SK-N-SH (cell line): ENCODE data around the gene GOLGA6L6. TPM values are rescaled to one million over a fixed set of nuclear protein-coding genes. Genes with fewer than 3 reads are reported as not detected.
"Not testable (repeated sequence)": the region's sequence is repeated elsewhere in the genome, so short reads cannot be mapped to it uniquely, and the experiment has no call there.

Source experiments
- CTCF ChIA-PET: fragments of 300-600, 350-600 bp; formaldehyde crosslinking; extraction: SDS; loops from one replicate; lab custom pipeline; 2021; lab: Yijun Ruan, JAX
- POLR2A ChIA-PET: fragments of 350-600 bp; sonication (Branson Sonifier 250); formaldehyde crosslinking; extraction: SDS; loops from one replicate; lab custom pipeline; 2020; ENCODE audit warnings: antibody characterized with exemption, inconsistent platforms; lab: Yijun Ruan, JAX
- DNase-seq: peaks from one replicate; pipeline ENCODE4 v3.0.0; 2012
- H2AFZ ChIP-seq: fragments of 200-600 bp; sonication (generic); 2 replicates; pipeline ENCODE4 v1.8.1; 2016; ENCODE audit warnings: antibody characterized with exemption, mild to moderate bottlenecking, low read depth
- H3F3A ChIP-seq: fragments of 200-600 bp; sonication (generic); replicated peaks from 2 replicates; pipeline ENCODE3; 2016; ENCODE audit warnings: antibody characterized with exemption, mild to moderate bottlenecking; ENCODE audit not compliant: insufficient read depth
- H3K27ac ChIP-seq, 2 experiments: fragments of 200-500 bp in 1 of 2; fragments of 200-600 bp in 1 of 2; sonication (Bioruptor generic) in 1 of 2; sonication (generic), shearing (Covaris generic) in 1 of 2; 2 replicates each; pipeline versions ENCODE4 v1.5.1 to v1.6.1; 2014 to 2016; ENCODE audit warnings: low read depth in 2 of 2, inconsistent platforms in 1 of 2, low read length in 1 of 2, mild to moderate bottlenecking in 1 of 2, mixed read lengths in 1 of 2
- H3K27me3 ChIP-seq: fragments of 200-600 bp; sonication (generic), shearing (Covaris generic); 2 replicates; pipeline ENCODE4 v1.6.1; 2016; ENCODE audit warnings: mixed run types; ENCODE audit not compliant: insufficient read depth
- H3K36me3 ChIP-seq, 2 experiments: fragments of 200-500 bp in 1 of 2; fragments of 200-600 bp in 1 of 2; sonication (Bioruptor generic) in 1 of 2; sonication (generic) in 1 of 2; replicated peaks in 1 of 2; 2 replicates each; pipeline versions ENCODE3 to v1.5.1; 2014 to 2016; ENCODE audit warnings: low read length in 1 of 2, mild to moderate bottlenecking in 1 of 2; ENCODE audit not compliant: insufficient read depth in 2 of 2, control insufficient read depth in 1 of 2
- H3K4me1 ChIP-seq, 2 experiments: fragments of 200-500 bp in 1 of 2; fragments of 200-600 bp in 1 of 2; sonication (Bioruptor generic) in 1 of 2; sonication (generic), shearing (Covaris generic) in 1 of 2; 2 replicates each; pipeline versions ENCODE4 v1.5.1 to v1.6.1; 2014 to 2016; ENCODE audit warnings: low read depth in 1 of 2, low read length in 1 of 2, mixed run types in 1 of 2; ENCODE audit not compliant: insufficient read depth in 2 of 2, control insufficient read depth in 1 of 2
- H3K4me2 ChIP-seq: fragments of 200-600 bp; sonication (generic), shearing (Covaris generic); 2 replicates; pipeline ENCODE4 v1.6.1; 2017; ENCODE audit warnings: mixed run types
- H3K4me3 ChIP-seq, 2 experiments: fragments of 200-500 bp in 1 of 2; fragments of 200-600 bp in 1 of 2; sonication (Bioruptor generic) in 1 of 2; sonication (generic), shearing (Covaris generic) in 1 of 2; 2 replicates each; pipeline versions ENCODE4 v1.5.1 to v1.8.1; 2014 to 2016; ENCODE audit warnings: low read depth in 2 of 2, inconsistent platforms in 1 of 2, low read length in 1 of 2, mild to moderate bottlenecking in 1 of 2, mixed read lengths in 1 of 2, moderate library complexity in 1 of 2
- H3K79me2 ChIP-seq: fragments of 200-600 bp; sonication (generic); 2 replicates; pipeline ENCODE4 v1.8.1; 2017; ENCODE audit warnings: mild to moderate bottlenecking; ENCODE audit not compliant: insufficient read depth
- H3K9ac ChIP-seq: fragments of 200-600 bp; sonication (generic); 2 replicates; pipeline ENCODE4 v1.6.1; 2017; ENCODE audit warnings: mixed run types
- H3K9me2 ChIP-seq: fragments of 200-600 bp; sonication (generic); 2 replicates; pipeline ENCODE4 v1.6.1; 2017; ENCODE audit warnings: mixed run types
- H3K9me3 ChIP-seq: fragments of 200-600 bp; sonication (generic); 2 replicates; pipeline ENCODE4 v1.6.1; 2017; ENCODE audit warnings: mixed run types, mild to moderate bottlenecking, moderate library complexity
- H4K20me1 ChIP-seq: fragments of 200-600 bp; sonication (generic); 2 replicates; pipeline ENCODE4 v1.6.1; 2017; ENCODE audit warnings: mild to moderate bottlenecking, mixed run types; ENCODE audit not compliant: insufficient read depth
- WGBS: methylation state at CpG from one replicate; pipeline ENCODE4 v1.1.6; 2017; ENCODE audit warnings: low lambda C conversion rate; 5-methylcytosine and 5-hydroxymethylcytosine counted together
- polyA plus RNA-seq, 3 experiments: library from polyadenylated mRNA; depleted of rRNA; stranded (reverse); fragments of >200 nt; gene quantifications; 2 replicates each; pipeline ENCODE4 v1.2.3, GENCODE V29; 2012
- small RNA-seq, 7 experiments: library from RNA; depleted of rRNA; stranded (forward); fragments of <200 nt; gene quantifications; one replicate each; pipeline ENCODE3, GENCODE V24; 2012

Gene GOLGA6L6
- polyA plus RNA-seq, 1 of the 3 experiments (the other 2 are of a cell fraction): not detected

GRCh38 chr15:20497781-20498180, 43.8 kb downstream of the GOLGA6L6 start:
- H3K4me2 ChIP-seq, H3K27ac ChIP-seq, H2AFZ ChIP-seq, H3K9ac ChIP-seq, H3K4me1 ChIP-seq, H3K36me3 ChIP-seq, POLR2A ChIA-PET, DNase-seq, H3K27me3 ChIP-seq, H3K9me3 ChIP-seq, H3K4me3 ChIP-seq, H4K20me1 ChIP-seq, H3K79me2 ChIP-seq, CTCF ChIA-PET, H3K9me2 ChIP-seq, H3F3A ChIP-seq: not testable (repeated sequence)
- no CpG with 5 or more reads among the region's 9 CpGs for WGBS

- CTCF ChIA-PET, H3K4me2 ChIP-seq, H3K9me2 ChIP-seq, H3K4me1 ChIP-seq, H3K27me3 ChIP-seq, H4K20me1 ChIP-seq, H2AFZ ChIP-seq, DNase-seq, H3K9me3 ChIP-seq, POLR2A ChIA-PET, H3K79me2 ChIP-seq, H3K4me3 ChIP-seq, H3K9ac ChIP-seq, H3K27ac ChIP-seq, H3F3A ChIP-seq, H3K36me3 ChIP-seq: not testable (repeated sequence)
- no CpG with 5 or more reads among the region's 5 CpGs for WGBS
Observed at GRCh38 chr15:20493035-20493434, 48.6 kb downstream of the GOLGA6L6 start.

DNA sequence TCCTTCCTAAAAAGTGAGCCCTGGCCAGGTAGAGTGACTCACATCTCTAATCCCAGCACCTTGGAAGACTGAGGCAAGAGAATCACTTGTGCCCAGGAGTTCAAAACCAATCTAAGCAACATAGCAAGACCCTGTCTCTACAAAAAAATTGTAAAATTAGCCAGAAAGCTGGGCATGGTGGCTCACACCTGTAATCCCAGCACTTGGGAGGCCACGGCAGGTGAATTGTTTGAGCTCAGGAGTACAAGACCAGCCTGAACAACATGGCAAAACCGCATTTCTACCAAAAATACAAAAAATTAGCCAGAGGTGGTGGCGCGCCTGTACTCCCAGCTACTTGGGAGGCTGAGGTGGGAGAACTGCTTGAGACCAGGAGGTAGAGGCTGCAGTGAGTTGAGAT, 49.0 kb downstream of the GOLGA6L6 start:
- H3K4me1 ChIP-seq, CTCF ChIA-PET, H3K9me2 ChIP-seq, H3K27ac ChIP-seq, H3K36me3 ChIP-seq, H3K79me2 ChIP-seq, H4K20me1 ChIP-seq, H3K4me3 ChIP-seq, H2AFZ ChIP-seq, POLR2A ChIA-PET, H3K9me3 ChIP-seq, DNase-seq, H3F3A ChIP-seq, H3K4me2 ChIP-seq, H3K27me3 ChIP-seq, H3K9ac ChIP-seq: not testable (repeated sequence)
- whole genome bisulfite sequencing: 79% methylated on average over 2 of the region's 4 CpGs

GRCh38 chr15:20489320-20489719, 52.3 kb downstream of the GOLGA6L6 start:
- WGBS: 96% methylated on average over 3 of the region's 4 CpGs
- H3K27ac ChIP-seq, H2AFZ ChIP-seq, H3K9me3 ChIP-seq, CTCF ChIA-PET, H4K20me1 ChIP-seq, H3K27me3 ChIP-seq, H3K9ac ChIP-seq, H3K4me2 ChIP-seq, DNase-seq, H3K9me2 ChIP-seq, H3K36me3 ChIP-seq, POLR2A ChIA-PET, H3F3A ChIP-seq, H3K4me3 ChIP-seq, H3K79me2 ChIP-seq, H3K4me1 ChIP-seq: not testable (repeated sequence)

Small RNAs within 50 kb of the gene (small RNA-seq; reads per million reads assigned to genes)
- 0 reads per million in 7 experiments for gene RN7SL759P
